GM21529 (cell line): Measurements from ENCODE around the gene TTYH3.

Experiments
- ATAC-seq: cut with Tn5 transposase; IDR thresholded peaks from one replicate; pipeline ENCODE4 v1.9.1; 2021; ENCODE audit not compliant: unreplicated experiment

TTYH3 gene

GRCh38 chr7:2701832-2702593, 70.2 kb downstream of the TTYH3 start:
- ATAC-seq, result no peak

- no peak for ATAC-seq
Observed at GRCh38 chr7:2702594-2702957, 70.8 kb downstream of the TTYH3 start.

GRCh38 chr7:2705371-2706096, 73.7 kb downstream of the TTYH3 start:
- no peak for ATAC-seq

DNA sequence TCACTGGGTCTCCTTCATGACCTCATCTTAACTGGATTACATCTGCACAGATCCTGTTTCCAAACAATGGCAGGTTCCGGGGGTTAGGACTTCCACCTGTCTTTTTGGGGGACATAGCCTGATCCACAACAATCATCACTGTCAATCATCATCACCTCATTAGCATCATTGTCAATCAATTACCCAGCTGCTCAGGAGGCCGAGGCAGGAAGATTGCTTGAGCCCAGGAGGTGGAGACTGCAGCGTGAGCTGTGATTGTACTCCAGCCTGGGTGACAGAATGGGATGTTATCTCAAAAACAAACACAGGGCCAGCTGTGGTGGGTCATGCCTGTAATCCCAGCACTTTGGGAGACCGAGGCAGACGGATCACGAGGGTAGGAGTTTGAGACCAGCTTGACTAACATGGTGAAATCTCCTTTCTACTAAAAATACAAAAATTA, 74.9 kb downstream of the TTYH3 start:
- ATAC-seq, result no peak

DNA sequence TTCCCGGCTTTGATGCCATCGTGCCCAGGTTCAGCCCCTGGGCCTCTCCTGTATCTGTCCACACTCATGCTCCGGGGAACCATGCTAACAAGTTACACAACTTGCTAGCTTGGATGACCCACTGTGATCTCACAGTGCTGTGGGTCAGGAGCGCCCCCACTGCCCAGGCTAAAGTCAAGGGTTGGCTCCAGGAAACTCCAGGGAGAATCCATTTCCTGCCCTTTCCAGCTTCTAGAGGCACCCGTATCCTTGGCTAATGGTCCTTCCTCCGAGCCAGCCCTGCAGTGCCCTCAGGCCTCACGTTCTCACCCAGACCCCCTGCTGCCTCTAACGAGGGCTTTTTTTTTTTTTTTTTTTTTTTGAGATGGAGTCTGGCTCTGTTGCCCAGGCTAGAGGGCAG, 75.7 kb downstream of the TTYH3 start:
- no peak for ATAC-seq

GRCh38 chr7:2708041-2708440, 76.3 kb downstream of the TTYH3 start:
- ATAC-seq, result no peak

- ATAC-seq, result no peak
Observed at GRCh38 chr7:2708547-2709310, 76.9 kb downstream of the TTYH3 start.

- ATAC-seq, result peak; percentile 80
Observed at GRCh38 chr7:2709553-2710285, 77.9 kb downstream of the TTYH3 start.

GRCh38 chr7:2710286-2710655, 78.5 kb downstream of the TTYH3 start:
- peak; percentile 59 for ATAC-seq

- ATAC-seq, result peak; percentile 35
Observed at GRCh38 chr7:2710901-2711551, 79.2 kb downstream of the TTYH3 start.

GRCh38 chr7:2711895-2712675, 80.3 kb downstream of the TTYH3 start:
- no peak for ATAC-seq

GRCh38 chr7:2713370-2713769, 81.6 kb downstream of the TTYH3 start:
- no peak for ATAC-seq

GRCh38 chr7:2713978-2714377, 82.2 kb downstream of the TTYH3 start:
- ATAC-seq, result no peak
